Thyroid gland (tissue), 4 donors: ENCODE measurements around the gene CENPX. TPM values are rescaled to one million over a fixed set of nuclear protein-coding genes. Genes with fewer than 3 reads are reported as not detected.

Experiments
- DNase-seq, 2 donors: peaks; one replicate each; pipeline ENCODE4 v3.0.0-alpha.2; 2019
- H3K27ac ChIP-seq, 3 donors: fragments of 200-600 bp; sonication (generic); 1 replicate in 2 of 3; 2 replicates in 1 of 3; pipeline ENCODE4 v1.5.1; 2016 to 2019; ENCODE audit warnings: mild to moderate bottlenecking in 1 of 3, moderate library complexity in 1 of 3
- H3K27me3 ChIP-seq: fragments of 200-600 bp; sonication (generic); one replicate; pipeline ENCODE4 v1.5.1; 2019
- H3K36me3 ChIP-seq, 2 donors: fragments of 200-600 bp; sonication (generic); one replicate each; pipeline ENCODE4 v1.5.1; 2016 to 2019
- H3K4me1 ChIP-seq, 2 donors: fragments of 200-600 bp; sonication (generic); one replicate each; pipeline ENCODE4 v1.5.1; 2017 to 2019
- H3K4me3 ChIP-seq, 3 donors: fragments of 200-600 bp; sonication (generic); replicated peaks in 1 of 3; 1 replicate in 2 of 3; 2 replicates in 1 of 3; pipeline ENCODE4 v1.5.1; 2016; ENCODE audit warnings: mild to moderate bottlenecking in 1 of 3
- H3K9me3 ChIP-seq: fragments of 200-600 bp; sonication (generic); one replicate; pipeline ENCODE4 v1.5.1; 2017
- POLR2A ChIP-seq, 2 donors: fragments of 450-650 bp; IDR thresholded peaks; one replicate each; pipeline ENCODE4 v1.6.1; 2017; ENCODE audit warnings: antibody characterized with exemption in 2 of 2, mild to moderate bottlenecking in 2 of 2, moderate library complexity in 1 of 2
- WGBS, 2 donors: methylation state at CpG; one replicate each; pipeline ENCODE4 v1.1.5; 2017; 5-methylcytosine and 5-hydroxymethylcytosine counted together
- intact Hi-C: fragments of 100-400 bp; cut with DNase I; formaldehyde crosslinking; loops from one replicate; pipeline ENCODE4 v1.15.1; 2023
- total RNA-seq, 4 donors: library from RNA; depleted of rRNA; stranded (reverse); fragments of >200 nt; gene quantifications; one replicate each; pipeline ENCODE4 v1.2.3, GENCODE V29; 2016
- TF ChIP-seq, protein P1 (sequence below), 6 experiments: fragments of 200-600 bp in 3 of 6; fragments of 450-650 bp in 3 of 6; sonication (generic) in 3 of 6; IDR thresholded peaks; one replicate each; pipeline ENCODE4 v1.5.1; 2016 to 2019; ENCODE audit warnings: antibody characterized with exemption in 6 of 6, mild to moderate bottlenecking in 2 of 6, inconsistent platforms in 1 of 6, moderate library complexity in 1 of 6

Gene CENPX
- total RNA-seq, 4 donors from 2014 or later = 40.7 to 95.9 (median 78.0) TPM

DNA sequence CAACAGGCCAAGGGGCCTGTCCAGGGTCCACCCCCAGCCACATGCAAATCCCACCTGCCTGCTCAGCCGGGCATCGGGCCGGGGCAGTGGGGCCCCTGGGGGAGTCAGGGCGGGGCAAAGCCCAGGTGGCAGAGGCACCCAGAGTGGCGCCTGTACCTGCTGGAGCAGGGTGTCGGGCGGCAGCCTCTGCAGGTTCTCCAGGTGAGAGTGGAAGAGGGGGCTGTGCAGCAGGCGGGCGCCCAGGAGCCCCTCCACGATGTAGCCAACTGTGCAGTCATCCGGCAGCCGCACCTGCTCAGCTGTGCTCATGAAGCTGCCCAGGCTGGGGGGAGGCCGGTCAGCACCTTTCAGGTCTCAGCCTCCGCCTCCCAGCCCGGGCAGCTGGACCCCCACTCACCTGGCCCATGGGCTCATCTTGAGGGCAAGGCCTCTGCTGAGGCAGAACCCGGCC lies 26.9 kb upstream of the CENPX start:
- Histone ChIP-seq H3K27ac (no peak overlapping the region), H3K9me3 (no peaks in the 10 kb centered on the region), H3K27me3 (no peaks in the 10 kb centered on the region), H3K36me3 (peaks cover 10 to 11% of the 10 kb centered on the region in 2 donors), H3K4me3 (no peak overlapping the region), H3K4me1 (peaks cover 18 to 19% of the 10 kb centered on the region in 2 donors)
- 95 to 97% methylated on average over 6 of the region's 16 CpGs for WGBS, 2 donors
- TF ChIP-seq, protein P1, sequence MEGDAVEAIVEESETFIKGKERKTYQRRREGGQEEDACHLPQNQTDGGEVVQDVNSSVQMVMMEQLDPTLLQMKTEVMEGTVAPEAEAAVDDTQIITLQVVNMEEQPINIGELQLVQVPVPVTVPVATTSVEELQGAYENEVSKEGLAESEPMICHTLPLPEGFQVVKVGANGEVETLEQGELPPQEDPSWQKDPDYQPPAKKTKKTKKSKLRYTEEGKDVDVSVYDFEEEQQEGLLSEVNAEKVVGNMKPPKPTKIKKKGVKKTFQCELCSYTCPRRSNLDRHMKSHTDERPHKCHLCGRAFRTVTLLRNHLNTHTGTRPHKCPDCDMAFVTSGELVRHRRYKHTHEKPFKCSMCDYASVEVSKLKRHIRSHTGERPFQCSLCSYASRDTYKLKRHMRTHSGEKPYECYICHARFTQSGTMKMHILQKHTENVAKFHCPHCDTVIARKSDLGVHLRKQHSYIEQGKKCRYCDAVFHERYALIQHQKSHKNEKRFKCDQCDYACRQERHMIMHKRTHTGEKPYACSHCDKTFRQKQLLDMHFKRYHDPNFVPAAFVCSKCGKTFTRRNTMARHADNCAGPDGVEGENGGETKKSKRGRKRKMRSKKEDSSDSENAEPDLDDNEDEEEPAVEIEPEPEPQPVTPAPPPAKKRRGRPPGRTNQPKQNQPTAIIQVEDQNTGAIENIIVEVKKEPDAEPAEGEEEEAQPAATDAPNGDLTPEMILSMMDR (IDR thresholded peaks at IDR 0.05) = no peak
- TF ChIP-seq POLR2A (IDR thresholded peaks at IDR 0.05) = no peak
- intact Hi-C loops = no loop called here
- DNase-seq = no peak

DNA sequence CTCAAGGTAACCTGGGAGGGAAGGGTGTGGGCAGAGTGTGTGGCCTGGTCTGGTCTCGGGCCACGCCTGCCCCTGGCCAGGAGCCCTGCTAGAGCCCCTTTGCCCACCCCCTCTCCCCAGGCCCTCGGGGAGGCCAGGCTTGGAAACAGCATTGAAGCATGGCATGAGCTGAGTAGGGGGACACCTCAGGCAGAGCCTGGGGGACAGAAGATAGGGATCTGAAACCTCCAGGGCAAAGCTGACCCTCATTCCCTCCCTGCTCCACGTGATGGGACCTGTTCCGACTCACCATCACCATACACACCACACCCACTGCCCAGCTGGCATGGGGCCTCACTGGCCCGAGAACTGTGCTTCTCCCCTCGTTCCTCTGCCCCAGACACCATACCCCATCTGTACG lies 26.4 kb upstream of the CENPX start:
- intact Hi-C loops = no loop called here
- Histone ChIP-seq H3K4me1 (peaks cover 18 to 19% of the 10 kb centered on the region in 2 donors), H3K27me3 (no peaks in the 10 kb centered on the region), H3K36me3 (peaks cover 5 to 8% of the 10 kb centered on the region in 2 donors), H3K27ac (no peak overlapping the region), H3K9me3 (no peaks in the 10 kb centered on the region), H3K4me3 (no peak overlapping the region)
- 90 to 95% methylated on average over 6 to 8 of the region's 8 CpGs for WGBS, 2 donors
- no peak for DNase-seq
- TF ChIP-seq POLR2A (IDR thresholded peaks at IDR 0.05) = no peak
- TF ChIP-seq, protein P1 (IDR thresholded peaks at IDR 0.05) = no peak

DNA sequence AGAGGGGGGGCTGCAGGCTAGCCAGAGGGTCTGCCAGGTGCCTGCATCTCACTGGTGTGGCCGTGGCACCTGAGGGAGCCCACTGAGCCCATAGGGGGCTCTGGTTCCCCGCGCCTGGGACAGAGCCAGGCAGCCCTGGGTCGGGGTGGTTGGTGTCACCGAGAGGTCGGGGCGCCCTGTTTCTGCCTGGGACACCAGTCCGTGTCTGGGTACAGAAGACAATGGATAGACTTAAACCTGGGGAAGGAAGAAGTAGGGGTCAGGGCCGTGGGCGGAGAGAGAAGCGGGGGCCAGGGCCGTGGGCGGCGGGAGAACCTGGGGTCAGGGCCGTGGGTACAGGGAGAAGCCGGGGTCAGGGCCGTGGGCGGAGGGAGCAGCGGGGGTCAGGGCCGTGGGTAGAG lies 25.9 kb upstream of the CENPX start:
- no peaks in the 10 kb centered on the region for H3K27me3 ChIP-seq
- H3K27ac ChIP-seq = no peak overlapping the region
- intact Hi-C loops = no loop called here
- peaks cover 18 to 19% of the 10 kb centered on the region in 2 donors for H3K4me1 ChIP-seq
- DNase-seq = no peak
- TF ChIP-seq, protein P1 (IDR thresholded peaks at IDR 0.05) = no peak
- TF ChIP-seq POLR2A (IDR thresholded peaks at IDR 0.05) = no peak
- H3K4me3 ChIP-seq = no peak overlapping the region
- WGBS, 2 donors = 89 to 92% methylated on average over 17 to 20 of the region's 20 CpGs
- H3K9me3 ChIP-seq = no peaks in the 10 kb centered on the region
- H3K36me3 ChIP-seq = peaks cover 4 to 8% of the 10 kb centered on the region in 2 donors

DNA sequence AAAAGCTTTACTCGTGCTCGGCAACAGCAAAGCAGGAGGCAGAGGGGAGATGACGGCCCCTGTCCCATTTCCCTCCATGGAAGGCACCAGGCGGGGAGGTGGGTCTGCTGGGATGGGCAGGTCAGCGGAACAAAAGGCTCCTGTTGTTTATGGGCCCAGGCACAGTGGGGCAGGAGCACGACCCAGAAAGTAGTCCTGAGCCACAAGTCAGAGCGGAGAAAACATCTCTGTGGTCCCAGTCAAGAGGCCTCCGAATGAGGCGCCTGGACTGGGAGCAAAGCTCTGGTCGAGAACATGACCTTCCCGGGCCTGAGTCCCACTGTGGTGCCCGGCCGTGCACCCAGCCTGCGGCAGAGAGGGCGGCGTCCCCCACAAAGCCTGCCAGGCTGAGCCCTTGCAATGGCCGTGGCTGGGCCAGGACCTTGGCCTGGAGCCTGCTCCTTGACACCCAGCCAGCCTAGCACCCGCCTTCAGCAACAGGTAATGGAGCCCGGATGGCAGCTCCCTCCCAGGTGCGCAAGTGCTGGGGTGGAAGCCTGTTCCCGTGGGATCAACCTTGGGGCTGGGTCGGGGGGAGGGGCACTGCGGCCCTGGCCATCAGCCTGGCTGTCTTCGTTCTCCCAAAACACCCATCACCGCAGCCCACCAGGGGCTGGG lies 25.4 kb upstream of the CENPX start:
- no peak overlapping the region for H3K4me3 ChIP-seq
- DNase-seq = no peak
- no peaks in the 10 kb centered on the region for H3K27me3 ChIP-seq
- H3K27ac ChIP-seq = no peak overlapping the region
- intact Hi-C loops = no loop called here
- H3K36me3 ChIP-seq = peaks cover 4 to 8% of the 10 kb centered on the region in 2 donors
- TF ChIP-seq, protein P1 (IDR thresholded peaks at IDR 0.05) = no peak
- no peak for TF ChIP-seq POLR2A (IDR thresholded peaks at IDR 0.05)
- peaks cover 13 to 17% of the 10 kb centered on the region in 2 donors for H3K4me1 ChIP-seq
- no peaks in the 10 kb centered on the region for H3K9me3 ChIP-seq
- WGBS, 2 donors = 89 to 96% methylated on average over 6 to 22 of the region's 25 CpGs

DNA sequence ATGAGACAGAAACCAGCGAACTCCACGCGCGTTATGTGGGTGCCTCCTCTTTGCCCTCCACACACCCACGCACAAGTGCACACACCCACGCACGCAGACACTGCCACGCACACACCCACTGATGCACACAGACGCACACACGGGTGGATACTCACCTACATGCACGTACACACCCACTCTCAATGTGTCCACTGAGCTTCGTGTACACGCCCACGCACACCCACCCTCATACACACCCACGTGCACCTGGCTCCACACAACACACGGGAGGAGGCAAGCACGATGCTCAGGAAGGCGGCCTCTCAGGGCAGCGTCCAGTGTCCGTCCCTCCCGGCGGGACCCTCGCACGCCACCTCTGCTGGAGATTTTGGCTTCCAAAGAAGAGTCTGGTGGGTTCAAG lies 24.7 kb upstream of the CENPX start:
- WGBS, 2 donors = 88 to 94% methylated on average over 24 of the region's 24 CpGs
- no peak for TF ChIP-seq POLR2A (IDR thresholded peaks at IDR 0.05)
- TF ChIP-seq, protein P1 (IDR thresholded peaks at IDR 0.05) = no peak
- no peak for DNase-seq

More for the DNA sequence above, 24.7 kb upstream of the CENPX start:
- H3K27ac ChIP-seq = no peak overlapping the region
- no peaks in the 10 kb centered on the region for H3K27me3 ChIP-seq
- H3K4me3 ChIP-seq = no peak overlapping the region
- H3K9me3 ChIP-seq = no peaks in the 10 kb centered on the region
- peaks cover 7 to 11% of the 10 kb centered on the region in 2 donors for H3K4me1 ChIP-seq
- H3K36me3 ChIP-seq = peaks cover 4 to 8% of the 10 kb centered on the region in 2 donors
- intact Hi-C loops = no loop called here
